GM18508 (cell line): ENCODE measurements around the gene BRD7.

ENCODE experiments used
- ATAC-seq: cut with Tn5 transposase; IDR thresholded peaks from one replicate; pipeline ENCODE4 v1.9.1; 2021; ENCODE audit warnings: moderate number of reproducible peaks; ENCODE audit not compliant: insufficient read depth, unreplicated experiment

The BRD7 gene

GRCh38 chr16:50305441-50306061 lies 63.2 kb downstream of the BRD7 start:
- no peak for ATAC-seq

DNA sequence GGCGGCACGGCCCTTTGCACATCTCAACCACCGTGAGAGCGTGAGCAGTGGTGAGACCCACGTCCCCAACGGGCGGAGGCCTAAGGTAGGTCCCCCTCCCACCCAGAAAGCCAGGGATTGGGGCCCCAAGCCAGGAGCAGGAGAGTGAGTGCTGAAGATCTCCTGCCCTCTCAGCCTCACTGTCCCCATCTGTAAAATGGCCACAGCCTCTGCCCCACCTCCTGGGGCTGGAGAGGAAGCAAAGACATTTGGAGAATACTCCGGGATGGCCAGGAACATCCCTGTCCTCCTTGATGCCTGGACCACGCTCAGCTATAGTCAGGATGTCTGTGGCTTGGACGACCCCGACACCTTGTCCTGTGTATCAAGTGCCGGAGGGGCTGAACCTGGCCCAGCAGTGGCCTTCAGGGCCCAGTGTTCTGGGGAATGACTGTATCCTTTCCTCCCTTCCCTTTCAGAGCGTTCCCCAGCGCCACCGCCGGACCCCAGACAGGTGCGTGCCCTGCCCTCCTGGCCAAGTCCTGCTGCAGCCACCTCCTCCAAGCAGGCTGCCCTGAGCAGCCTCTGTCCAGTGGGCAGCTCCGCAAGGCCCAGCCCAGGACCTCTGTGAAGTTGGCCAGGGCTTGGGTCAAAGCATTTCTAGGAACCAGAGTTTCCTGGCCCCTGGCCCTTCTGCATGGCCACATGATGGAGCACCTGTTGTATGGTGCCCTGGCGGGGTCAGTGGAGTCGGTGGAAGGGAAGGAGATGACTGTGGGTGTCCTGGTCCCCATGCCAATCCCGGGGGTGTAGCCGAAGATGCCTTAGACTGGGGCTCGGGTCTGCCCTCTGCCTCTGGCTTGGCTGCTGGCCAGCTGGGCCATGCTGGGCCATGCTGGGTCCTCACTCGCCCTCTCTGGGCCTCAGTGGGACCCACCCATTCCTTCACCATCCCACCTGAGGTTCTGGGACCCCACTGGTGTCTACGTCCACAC lies 64.0 kb downstream of the BRD7 start:
- no peak for ATAC-seq

DNA sequence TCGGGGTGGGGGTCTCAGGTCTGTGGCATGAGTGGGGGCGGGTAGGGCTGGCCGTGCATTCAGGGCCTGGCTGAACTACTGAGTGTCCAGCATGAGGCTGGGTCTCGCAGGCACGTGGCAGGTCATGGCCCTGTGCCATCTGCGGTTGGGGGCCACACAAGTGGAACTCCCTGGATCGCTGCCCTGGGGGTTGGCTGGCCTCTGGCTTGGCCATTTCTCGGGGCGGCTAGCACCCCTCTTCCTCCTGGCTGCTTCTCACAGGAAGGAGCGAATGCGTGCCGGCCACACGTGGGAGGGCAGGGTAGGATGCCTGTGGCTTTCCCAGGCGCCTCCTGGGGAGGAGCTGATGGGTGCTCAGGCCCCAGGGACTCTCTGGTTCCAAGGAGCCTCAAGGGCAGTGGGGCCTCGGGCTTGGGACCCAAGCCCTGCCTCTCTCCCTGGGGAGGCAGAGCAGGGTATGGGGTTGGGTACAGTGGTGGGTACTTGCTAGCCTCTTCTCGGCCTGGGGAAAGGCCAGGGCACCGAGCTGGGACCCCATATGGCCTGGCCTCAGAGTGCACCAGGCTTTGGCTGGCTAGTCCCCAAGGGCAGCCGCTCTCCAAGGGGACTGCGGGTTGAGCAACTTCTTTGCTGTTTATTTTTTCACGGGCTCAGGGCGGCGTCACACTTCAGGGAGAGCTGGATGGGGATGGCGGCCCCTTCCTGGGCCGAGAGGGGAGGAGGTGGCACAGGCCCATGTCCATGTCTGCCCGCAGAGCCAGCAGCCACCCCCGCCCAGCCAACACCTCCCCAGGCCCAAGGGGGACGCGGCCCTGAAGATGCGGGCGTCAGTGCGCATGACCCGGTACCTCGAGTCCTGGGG lies 65.0 kb downstream of the BRD7 start:
- ATAC-seq: no peak

GRCh38 chr16:50303041-50303604 lies 65.7 kb downstream of the BRD7 start:
- no peak for ATAC-seq

DNA sequence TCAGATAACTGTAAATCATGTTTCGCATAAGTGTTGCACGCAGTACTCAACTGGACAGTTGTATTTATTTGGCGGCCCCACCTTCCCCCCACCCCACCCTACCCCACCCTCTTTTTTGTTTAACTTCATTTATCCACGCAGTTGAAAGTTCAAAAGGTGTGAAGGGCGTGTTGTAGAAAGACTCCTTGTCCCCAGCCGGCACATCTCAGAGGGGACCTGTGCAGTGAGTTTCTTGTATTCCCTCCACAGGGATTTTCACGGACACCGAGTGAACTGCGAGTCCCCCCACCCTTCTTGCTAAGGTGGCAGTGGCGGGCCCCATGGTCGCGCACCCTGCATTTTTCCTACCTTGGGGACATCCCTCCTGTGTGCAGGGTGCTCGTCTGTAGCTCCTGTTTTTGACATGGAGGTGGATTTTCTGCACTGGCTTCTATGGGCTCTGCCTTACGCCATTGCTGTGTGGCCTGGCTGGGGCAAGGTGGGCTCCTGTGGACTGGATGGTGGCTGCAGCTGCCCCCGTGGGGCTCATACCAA lies 66.2 kb downstream of the BRD7 start:
- no peak for ATAC-seq

- ATAC-seq: no peak
These were observed 66.9 kb downstream of the BRD7 start for GRCh38 chr16:50301626-50302471.

DNA sequence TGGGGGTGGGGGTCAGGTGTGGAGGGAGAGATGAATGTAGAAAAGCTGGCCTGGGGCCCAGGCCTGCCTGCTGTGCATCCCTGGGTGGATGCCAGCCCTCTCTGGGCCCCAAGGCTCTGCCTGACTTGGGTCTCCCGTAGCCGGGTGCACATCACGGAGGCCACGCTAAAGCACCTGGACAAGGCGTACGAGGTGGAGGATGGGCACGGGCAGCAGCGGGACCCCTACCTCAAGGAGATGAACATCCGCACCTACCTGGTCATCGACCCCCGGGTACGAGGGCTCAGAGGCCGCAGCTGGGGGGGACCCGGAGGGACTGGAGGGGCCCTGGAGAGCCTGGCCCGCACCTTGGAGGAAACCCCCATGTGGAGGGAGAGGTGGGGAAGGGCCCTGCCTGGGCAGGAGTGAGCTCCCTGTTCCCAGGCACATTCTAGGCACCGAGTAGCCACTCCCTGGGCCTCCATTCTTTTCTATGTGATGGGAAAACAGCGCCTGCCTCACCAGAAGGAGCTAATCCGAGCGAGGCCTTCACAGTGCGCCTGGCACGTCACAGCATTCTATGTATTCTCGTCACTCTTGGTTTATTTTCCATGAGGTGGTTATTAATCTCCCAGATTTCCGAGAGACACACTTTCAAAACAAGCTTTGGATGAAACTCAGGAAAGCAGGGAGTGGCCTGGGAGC lies 67.7 kb downstream of the BRD7 start:
- ATAC-seq: no peak

DNA sequence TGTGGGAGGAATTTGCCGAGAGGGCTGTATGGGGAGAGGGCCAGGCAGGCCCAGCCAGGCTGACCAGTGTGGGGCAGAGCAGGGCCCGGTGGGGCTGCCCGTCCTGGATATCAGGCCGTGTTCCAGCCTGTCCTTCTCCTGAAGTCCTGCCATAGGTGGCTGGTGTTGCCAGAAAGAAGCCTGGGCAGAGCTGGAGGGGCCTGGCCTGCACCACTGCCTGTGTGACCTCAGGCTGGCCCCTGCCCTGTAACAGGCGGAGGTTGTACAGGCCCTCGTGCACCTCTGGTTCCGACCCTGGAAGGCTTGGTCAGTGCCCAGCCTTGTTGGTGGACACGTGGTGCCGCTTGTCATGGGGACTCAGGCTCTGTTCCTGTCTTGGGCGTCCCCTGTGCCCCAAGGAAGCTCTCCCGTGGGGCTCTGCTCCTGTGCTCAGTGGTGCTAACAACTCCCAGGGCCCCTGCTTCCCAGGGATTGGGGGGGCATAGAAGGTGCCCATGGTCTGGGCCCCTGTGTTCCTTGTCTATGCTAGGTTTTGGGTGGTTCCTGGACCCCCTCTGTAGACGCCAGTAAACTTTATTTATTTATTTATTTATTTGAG lies 69.2 kb downstream of the BRD7 start:
- no peak for ATAC-seq

DNA sequence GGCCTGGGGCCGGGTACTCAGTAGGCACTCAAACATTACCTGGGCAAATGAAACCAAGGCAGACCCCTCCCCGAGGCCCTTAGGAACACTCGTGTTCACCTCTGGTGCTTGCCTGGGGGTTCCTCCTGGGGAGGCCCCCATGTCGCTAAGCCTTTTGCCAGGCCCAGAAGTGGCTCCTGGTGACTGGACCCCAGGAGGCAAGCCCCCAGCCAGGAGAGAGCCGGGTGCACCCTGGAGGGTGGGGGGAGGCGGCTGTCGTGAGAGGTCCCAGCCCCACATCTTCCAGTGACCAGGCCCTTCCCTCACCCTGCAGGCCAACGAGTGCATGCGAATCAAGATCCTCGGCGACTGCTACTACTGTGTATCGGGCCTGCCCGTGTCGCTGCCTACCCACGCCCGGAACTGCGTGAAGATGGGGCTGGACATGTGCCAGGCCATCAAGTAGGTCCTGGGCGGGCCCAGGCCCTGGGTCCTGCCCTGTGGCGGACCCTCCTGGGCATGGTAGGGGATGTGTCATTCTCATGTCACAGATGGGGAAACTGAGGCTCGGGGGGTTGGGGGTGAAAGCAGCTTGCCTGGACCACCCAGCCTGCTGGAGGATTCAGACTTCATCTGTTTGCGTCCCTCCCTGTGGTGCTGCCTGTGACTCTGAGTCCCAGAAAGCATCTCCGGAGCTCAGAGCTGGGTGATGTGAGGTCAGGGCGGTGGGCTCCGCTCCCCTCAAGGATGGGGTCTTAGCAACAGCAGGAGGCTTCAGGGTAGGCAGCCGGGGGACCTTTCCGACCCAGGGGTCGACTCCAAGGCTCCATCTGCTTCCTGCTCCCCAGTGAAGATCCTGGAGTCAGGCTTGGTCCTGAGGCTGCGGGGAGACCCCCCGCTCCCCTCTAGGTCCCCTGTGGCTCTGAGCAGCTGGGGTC lies 69.9 kb downstream of the BRD7 start:
- ATAC-seq: no peak

- ATAC-seq: no peak
These were observed 70.7 kb downstream of the BRD7 start for GRCh38 chr16:50298075-50298460.

DNA sequence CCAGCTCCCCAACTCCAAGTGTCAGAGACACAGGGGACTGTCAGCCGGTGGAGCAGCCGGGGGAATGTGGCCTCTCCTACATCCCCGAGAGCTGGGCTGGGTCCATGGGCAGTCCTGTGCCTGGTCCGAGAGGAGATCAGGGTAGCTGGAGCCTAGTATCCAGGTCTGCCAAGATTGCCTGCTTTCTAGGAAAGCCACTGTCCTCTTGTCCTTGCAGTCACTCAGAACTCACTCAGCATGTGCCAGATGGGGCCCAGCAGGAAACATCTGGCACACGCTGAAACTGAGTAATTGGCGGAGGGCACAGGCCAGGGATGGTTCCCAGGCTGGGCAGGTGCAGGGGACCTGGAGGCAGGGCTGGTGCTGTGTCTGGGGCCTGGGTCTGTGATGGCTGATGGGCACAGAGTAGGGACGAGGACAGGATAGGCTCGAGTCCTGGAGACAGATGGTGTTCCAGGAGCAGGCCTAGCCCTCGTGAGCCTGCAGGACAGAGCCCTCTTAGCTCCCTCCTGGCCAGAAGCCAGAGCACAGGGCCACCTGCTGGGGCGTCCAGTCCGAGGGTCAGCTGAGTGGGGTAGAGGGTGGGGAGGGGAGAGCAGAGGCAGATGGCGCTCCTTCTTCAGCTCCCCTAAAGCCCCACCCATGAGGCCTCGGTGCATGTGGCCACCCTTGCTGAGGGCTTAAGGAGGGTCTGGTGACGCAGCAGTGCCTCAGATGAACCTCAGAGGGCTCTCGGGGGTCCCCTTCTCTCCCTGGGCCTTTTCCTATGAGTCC lies 71.3 kb downstream of the BRD7 start:
- ATAC-seq: no peak

GRCh38 chr16:50296807-50297206 lies 72.0 kb downstream of the BRD7 start:
- no peak for ATAC-seq

GRCh38 chr16:50295541-50296132 lies 73.2 kb downstream of the BRD7 start:
- ATAC-seq: no peak

- ATAC-seq: no peak
These were observed 73.8 kb downstream of the BRD7 start for GRCh38 chr16:50294955-50295354.

DNA sequence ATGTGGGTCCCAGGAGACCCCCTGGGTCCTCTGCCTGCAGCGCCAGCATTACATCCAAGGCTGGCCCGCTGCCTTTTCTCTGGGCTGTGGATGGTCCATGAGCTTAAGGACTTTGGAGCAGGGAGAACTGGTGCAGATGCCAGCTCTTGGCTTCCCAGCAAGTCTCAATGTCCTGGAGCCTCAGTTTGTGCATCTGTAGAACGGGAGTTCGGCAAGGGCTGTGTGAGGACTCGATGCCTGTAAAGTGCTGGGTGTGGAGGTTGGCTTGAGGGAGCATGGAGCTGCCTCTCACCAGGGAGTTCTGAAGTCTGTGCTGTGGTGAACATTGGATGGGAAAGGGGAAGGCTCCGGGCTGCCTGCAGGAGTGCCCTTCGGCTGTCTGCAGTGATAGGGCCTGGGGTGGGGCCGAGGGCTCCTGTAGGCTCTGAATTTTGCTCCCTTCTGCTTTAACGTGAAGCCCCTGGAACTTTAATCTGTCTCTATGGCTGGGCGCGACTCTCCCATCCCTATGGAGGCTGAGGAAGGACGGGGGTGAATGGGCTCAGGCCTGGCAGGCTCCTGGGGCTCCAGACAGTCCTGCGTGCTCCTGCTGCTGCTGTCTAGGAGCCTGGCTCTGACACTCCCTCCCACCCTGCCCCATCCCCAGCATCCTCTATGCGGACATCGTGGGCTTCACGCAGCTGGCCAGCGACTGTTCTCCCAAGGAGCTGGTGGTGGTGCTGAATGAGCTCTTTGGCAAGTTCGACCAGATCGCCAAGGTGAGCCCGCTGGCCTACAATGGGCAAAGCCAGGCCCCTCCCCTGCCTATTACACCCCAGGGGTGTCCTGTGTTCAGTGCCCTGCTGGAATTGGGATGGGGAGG lies 74.6 kb downstream of the BRD7 start:
- no peak for ATAC-seq
